Stimulated activated CD8-positive, alpha-beta memory T cell treated with anti-CD3 and anti-CD28 coated beads, Interleukin-12 subunit alpha, Interleukin-12 subunit beta, amount 100 ng/mL, for 4 hours (primary cell): ENCODE data around the gene PTGER2.
A peak's percentile ranks its signal among the peaks of the same experiment; 100 is the strongest.

Source experiments
- DNase-seq: peaks from one replicate; pipeline ENCODE4 v3.0.0-alpha.2; 2020; ENCODE audit warnings: low read depth

PTGER2 gene, protein sequence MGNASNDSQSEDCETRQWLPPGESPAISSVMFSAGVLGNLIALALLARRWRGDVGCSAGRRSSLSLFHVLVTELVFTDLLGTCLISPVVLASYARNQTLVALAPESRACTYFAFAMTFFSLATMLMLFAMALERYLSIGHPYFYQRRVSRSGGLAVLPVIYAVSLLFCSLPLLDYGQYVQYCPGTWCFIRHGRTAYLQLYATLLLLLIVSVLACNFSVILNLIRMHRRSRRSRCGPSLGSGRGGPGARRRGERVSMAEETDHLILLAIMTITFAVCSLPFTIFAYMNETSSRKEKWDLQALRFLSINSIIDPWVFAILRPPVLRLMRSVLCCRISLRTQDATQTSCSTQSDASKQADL

DNA sequence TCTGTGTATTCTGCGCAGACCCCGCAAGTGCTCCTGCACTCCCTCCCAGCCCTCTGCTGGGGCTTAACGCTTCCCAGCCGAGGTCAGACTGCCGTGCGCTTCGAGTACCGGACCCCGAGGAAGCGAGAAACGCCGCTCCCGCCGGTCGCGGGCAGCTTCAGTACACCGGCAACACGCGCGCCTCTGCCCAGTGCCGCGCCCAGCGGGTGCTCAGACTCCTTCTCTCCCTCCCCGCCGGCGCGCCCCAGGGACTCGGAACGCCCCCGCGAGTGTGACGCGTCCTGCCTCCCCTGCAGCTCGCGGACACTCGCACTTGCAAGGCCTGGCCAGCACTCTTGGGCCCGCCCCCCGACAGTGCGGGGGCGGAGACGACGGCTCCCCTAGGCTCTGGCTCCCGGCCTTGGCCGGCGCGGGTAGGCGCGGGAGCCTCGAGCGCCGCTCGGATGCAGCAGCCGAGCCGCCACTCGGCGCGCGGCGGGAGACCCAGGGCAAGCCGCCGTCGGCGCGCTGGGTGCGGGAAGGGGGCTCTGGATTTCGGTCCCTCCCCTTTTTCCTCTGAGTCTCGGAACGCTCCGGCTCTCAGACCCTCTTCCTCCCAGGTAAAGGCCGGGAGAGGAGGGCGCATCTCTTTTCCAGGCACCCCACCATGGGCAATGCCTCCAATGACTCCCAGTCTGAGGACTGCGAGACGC is at the start of gene PTGER2:
TSS of gene PTGER2 (plus strand) at position 410 of the 692 bp plus-strand sequence. CDS start at position 647, 237 bp downstream.
- peak; percentile 81 for DNase-seq

DNA sequence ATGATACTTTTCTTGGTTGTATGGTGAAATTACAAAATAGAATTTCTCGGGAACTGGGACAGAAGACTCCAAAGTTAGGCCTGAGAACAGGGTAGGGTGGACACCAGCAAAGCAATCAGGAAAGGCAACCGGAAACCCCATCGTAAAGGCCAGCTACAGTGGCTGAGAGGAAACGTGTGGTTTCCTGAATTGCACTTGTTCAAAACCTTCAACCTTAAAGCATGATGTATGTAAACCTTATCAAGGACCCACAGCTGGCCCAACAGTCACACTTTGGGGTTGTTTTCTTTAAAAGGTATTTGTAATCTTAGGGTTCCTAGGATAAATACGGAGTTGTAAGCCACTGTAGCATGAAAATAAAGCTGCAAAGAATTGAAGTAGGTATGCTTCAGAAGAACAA is 48.9 kb upstream of the PTGER2 start:
- no peak for DNase-seq

DNA sequence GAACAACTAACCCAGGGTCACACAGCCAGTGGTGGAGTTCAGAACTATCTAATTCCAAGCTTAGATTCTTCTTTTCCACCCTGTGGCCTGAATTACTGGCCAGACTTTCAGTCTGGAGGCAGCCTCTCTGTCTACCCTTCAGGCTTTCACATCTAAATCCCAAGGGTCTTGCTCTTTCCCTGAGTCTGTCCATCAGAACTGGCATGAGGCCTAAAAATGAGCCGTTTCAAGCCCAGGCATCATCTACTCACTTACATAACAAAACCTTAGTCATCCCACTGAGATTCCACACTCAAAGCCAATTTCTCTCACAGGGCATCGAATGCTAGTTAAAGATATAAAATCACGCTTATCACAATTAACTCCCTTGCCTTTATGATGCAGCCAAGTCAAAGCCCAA is 47.9 kb upstream of the PTGER2 start:
- no peak for DNase-seq

DNA sequence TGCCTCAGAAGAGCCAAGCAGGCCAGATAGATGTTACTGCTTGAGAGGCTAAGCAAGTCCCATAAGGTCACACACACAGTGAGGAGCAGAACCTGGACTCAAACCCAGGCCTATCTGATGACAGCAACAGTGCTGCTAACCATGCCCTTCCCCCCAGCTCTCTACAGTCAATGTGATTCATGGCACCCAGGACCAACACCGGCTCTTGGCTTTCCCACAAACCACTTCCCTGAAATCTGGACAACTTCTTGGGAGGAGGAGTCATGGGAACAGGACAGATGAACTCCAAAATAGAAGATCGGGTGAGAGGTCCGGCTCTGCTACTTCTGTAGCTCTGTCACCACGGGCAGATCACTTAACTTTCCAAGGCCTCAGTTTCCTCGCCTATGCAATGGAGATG is 47.3 kb upstream of the PTGER2 start:
- no peak for DNase-seq

DNA sequence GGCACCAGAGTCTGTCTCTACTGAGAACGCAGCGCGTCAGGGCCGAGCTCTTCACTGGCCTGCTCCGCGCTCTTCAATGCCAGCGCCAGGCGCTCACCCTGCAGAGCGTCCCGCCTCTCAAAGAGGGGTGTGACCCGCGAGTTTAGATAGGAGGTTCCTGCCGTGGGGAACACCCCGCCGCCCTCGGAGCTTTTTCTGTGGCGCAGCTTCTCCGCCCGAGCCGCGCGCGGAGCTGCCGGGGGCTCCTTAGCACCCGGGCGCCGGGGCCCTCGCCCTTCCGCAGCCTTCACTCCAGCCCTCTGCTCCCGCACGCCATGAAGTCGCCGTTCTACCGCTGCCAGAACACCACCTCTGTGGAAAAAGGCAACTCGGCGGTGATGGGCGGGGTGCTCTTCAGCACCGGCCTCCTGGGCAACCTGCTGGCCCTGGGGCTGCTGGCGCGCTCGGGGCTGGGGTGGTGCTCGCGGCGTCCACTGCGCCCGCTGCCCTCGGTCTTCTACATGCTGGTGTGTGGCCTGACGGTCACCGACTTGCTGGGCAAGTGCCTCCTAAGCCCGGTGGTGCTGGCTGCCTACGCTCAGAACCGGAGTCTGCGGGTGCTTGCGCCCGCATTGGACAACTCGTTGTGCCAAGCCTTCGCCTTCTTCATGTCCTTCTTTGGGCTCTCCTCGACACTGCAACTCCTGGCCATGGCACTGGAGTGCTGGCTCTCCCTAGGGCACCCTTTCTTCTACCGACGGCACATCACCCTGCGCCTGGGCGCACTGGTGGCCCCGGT is 46.4 kb upstream of the PTGER2 start, which contains the start of gene PTGDR:
TSS of gene PTGDR (plus strand) at position 198 of the 778 bp plus-strand sequence. CDS start at position 315, 117 bp downstream.
- peak; percentile 35 for DNase-seq

DNA sequence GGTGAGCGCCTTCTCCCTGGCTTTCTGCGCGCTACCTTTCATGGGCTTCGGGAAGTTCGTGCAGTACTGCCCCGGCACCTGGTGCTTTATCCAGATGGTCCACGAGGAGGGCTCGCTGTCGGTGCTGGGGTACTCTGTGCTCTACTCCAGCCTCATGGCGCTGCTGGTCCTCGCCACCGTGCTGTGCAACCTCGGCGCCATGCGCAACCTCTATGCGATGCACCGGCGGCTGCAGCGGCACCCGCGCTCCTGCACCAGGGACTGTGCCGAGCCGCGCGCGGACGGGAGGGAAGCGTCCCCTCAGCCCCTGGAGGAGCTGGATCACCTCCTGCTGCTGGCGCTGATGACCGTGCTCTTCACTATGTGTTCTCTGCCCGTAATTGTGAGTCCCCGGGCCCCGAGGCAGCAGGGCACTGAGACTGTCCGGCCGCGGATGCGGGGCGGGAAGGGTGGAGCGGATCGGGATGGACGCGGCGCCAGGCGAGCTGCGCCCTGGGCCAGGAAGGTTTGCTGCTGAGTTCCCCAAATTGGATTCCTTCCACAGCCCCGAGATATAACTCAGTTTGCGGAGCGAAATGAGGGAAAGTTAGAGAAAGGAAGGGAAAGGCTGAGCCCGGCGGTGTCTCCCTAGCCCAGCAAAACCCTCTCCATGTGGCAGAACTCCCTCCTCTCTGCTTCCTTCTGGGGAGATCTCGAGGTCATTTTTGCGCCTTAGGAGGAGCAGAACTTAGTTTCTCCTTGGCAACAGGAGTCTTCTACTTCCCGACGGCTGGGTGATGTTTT is 45.6 kb upstream of the PTGER2 start:
- no peak for DNase-seq

DNA sequence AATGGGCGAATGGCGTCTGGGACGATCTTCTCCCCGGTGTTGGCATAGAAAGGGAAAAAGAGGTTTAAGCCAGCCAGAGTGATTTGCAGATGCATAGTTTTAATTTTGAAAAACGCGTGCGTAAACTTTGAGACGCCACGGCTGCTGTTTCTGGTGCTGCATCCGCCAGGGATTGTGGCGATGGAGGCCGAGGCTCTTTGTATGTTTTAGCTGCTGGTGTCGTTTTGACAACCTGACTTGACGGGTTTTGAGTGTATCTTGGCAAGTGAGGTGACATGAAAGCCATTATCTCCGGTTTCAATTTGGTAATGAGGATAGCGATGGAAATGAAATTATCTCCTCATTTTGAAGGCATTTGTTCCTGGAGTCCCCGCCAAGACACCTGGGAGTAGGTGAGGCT is 45.0 kb upstream of the PTGER2 start:
- no peak for DNase-seq

DNA sequence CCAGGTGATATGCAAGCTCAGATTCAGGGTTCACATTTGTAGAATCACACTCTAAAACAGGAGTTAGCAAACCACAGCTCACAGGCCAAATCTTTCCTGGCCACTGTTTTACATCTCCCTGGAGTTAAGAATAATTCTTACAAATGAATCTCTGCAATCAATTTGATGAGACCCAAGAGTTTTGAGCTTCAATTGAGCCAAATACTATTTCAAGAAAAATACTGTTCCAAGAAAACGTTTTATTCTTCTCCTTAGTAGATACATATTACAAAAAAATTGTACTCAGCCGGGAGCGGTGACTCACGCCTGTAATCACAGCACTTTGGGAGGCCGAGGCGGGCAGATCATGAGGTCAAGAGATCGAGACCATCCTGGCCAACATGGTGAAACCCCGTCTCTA is 44.1 kb upstream of the PTGER2 start:
- no peak for DNase-seq

DNA sequence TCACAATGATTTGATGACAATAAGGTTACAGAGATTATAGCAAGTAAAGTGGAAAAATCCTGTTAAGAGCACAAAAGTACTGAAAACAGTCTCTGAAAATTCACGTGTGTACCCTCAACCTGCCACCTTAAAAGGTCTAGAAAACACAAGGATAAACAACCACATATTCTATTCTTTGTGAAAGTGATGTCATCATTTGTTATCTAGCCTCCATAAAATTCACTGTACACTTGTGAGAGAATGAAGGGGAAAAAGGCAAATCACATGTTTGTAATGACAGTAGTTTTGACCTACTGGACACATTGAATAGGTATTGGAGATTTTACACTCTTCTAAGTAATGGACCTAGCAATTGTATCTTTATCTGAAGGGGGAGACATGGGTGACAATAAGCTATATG is 42.6 kb upstream of the PTGER2 start:
- no peak for DNase-seq

DNA sequence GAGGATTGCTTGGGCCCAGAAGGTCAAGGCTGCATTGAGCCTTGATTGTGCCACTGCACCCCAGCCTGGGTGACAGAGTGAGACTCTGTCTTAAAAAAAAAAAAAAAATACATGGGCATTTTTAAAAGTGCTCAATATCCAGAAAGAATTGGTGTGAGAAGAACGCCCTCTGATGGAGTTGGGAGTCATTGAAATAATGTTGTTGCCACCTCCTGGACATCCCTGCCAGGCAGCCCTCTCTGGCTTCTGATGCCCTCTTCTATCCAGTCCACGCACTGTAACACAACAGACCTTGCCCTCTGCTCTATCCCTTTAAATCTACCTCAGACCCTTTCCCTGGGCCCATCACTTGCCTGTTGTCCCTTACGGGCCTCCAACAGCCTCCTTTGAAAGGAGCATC is 41.7 kb upstream of the PTGER2 start:
- DNase-seq: no peak

DNA sequence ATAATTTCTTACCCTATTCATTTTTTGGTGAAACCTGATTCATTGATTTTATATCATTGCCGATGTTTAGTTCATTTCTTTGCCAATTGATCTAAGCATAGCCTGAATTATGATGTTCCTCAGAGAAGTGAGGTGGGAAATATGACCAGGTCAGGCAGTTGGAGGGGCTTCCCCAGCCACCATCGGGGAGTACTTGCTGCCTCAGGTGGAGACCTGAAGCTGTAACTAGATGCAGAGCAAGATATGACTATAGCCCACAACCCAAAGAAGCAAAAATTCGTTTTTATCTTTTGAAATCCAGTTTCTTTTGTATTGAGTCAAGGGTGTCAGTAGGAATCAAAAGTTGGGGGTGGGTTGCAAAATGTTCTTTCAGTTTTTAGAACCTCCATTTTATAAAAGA is 38.7 kb upstream of the PTGER2 start:
- no peak for DNase-seq

DNA sequence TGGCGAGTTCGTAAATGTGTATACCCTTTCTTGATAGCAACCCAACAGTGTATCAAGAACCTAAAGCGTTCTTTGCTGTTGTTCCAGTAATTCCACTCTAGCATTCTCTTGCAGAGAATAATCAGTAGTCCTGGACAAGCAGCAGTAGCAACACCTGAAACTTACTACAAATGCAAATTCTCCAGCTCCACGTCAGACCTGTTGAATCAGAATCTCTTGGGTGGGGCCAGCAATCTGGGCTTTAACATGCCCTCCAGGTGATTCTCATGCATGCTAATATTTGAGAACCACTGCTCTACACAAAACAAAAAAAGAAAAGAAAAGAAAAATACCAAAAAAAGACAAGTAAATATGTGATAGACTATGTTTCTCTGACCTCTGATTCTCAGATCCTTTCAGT is 36.6 kb upstream of the PTGER2 start:
- DNase-seq: no peak

DNA sequence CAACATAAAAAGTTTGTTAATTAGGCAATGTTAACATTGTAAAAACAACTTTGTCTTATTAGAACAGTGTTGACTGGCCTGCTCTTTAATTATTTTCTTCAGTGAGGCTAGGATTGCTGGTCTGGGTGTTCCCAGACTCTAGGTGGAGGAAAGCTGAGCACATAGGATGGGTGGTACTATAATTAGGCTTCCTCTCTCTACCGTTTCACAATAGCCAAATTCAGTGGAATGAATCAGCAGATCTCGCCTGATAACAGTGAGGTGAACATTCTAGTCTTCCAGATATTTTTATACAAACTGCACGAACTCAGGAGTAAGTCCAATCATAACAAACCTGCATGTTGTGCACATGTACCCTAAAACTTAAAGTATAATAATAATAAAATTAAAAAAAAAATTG is 34.7 kb upstream of the PTGER2 start:
- no peak for DNase-seq

DNA sequence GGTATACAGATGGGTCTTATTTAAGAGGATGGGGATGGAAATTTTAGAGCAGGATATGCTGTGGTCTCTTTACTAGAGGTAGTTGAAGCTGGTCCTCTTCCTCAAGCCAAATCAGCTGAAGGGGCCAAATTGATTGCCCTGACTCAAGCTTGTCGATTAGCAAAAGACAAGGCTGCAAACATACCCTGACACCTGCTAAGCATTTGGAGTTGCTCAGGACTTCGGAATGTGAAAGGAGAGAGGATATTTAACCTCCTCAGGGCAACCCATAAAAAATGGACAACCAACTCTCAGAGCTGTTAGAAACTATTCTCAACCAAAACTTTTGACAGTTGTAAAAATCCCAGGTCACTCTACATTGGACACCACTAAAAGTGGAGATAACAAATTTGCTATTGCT is 31.0 kb upstream of the PTGER2 start:
- DNase-seq: no peak

DNA sequence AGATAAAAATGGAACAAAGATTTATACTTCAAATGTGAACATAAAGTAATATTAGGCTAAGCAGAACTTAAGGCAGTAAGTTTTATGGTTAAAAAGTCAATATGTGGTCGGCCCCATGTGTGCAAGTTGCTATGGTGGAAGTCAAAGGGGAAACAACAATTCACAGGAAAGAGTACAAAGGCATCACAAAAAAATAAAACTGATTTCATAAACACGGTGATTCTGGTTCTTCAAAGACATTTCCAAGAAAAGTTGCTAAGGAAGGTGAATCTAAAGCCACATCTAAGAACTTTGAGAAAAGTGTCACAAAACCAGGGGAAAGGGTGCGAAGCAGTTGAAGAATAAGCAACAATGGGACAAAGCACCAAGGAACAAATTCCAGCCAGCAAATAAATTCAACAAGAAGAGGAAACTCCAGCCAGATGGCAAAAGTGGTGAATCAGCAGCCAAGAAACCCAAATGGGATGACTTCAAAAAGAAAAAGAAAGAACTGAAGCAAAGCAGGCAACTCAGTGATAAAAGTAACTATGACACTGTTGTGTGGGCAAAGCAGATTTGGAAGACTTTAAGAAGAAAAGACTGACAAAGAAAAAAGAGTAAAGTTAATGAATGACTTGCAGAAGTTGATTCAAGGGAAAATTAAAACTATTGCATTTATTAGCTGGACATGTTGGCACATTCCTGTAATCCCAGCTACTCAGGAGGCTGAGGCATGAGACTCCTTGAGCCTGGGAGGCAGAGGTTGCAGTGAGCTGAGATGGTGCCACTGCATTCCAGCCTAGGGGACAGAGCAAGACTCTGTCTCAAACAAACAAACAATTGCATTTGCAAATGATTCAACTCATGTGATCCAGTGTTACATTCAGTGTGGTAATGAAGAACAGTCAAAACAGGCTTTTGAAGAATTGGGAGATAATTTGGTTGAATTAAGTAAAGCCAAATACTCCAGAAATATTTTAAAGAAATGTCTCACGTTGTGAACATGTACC is 27.2 kb upstream of the PTGER2 start:
- DNase-seq: no peak

DNA sequence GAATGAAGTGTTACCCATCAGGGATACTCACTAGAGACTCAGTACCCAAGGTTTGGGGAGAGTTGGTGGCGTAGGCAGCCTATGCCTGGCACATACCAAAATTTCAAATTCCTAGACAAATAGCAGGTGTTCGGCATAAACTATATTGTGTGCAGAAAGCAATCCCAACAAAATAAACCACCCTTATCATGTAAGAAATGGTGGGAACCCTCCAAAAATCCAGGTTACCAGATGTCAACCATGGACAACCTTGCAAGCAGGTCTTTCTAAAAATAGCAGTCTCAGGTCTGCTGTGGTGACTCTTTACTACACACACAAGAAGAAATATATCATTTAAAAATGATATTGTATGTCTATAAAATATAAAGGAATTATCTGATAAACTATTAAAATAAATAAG is 17.7 kb upstream of the PTGER2 start:
- DNase-seq: no peak

DNA sequence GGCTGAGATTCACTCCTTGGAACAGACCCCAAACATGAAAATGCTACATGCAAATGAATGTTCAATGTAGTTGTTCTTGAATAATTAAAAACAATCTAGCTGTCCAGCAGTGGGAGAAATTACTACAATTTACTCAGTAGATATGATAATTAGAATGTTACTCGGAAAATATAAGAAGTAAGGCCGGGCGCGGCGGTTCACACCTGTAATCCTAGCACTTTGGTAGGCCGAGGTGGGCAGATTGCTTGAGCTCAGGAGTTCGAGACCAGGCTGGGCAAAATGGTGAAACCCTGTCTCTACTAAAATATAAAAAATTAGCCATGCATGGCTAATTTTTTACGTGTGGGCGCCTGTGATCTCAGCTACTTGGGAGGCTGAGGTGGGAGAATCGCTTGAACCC is 15.3 kb upstream of the PTGER2 start:
- no peak for DNase-seq

DNA sequence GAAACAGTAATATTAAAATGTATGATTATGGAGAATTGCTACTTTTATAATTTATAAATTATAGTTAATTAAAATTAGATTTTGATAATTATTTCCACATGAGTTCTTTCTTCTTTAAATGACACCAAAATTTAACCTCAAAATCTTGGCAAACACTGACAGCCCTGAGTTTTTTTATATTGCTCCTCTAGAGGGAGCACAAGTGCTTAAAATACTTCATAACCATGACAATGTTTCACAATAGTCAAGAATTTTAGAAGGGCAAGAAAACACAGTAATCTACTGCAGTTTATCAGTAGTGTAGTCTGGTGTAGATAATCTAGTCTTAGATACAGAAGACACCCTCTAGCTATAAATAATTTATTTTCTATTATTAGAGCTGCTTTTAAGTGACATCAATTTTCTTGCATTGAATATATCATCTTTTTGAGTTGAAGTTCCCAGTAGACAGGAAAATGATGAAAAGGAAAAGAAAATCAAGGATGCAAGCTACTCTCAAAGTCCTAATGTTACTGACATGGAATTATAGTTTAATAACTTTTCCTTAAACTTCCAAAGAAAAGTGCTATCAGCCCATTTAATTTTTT is 14.3 kb upstream of the PTGER2 start:
- no peak for DNase-seq

DNA sequence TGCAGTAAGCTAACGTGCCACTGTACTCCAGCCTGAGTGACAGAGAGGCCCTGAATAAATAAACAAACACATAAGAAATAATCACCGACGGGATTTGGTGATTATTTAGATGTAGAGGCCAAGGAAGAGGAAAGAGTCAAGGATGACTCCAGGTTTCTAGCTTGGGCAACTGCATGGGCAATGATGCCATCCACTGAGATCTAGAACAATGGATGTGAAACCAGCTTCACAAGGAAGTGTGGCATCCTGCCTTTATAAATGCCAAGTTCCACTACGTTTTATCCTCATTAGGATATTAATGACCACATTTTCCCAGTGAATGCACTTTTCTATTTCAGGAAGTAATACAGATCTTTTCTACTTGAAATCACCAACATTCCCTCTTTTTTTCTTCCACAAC is 10.9 kb upstream of the PTGER2 start:
- DNase-seq: no peak

DNA sequence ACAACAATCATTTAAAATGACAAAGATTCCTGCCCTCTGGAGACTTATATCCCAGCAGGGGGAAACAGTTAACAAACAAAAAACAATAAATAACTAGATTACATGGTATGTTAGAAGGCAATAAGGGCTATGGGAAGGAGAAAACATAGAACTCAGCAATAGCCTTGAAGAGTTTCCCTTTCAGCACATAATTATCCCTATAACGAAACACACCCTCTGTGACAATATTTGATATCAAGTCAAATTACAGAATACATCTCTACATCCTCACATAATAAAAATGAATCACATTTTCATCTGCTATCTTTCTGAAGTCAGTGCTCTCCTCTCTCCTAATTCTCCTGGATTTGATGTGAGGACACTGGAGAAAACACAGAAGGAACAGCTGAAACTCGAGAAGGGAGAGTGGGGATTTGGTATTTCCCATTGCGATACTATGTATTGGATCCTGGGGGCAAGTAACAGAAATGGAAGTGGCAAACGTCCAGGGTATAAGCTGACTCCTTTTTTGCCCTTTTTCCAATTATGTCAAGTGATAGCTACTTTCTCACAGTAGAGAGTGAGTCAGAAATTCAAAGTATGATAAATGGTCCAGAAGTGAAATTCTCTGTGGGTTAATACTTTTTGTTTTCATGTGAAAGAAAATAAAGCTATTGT is 9.7 kb upstream of the PTGER2 start:
- no peak for DNase-seq
